K562 (cell line): ENCODE data around the gene HTR6. TPM values are rescaled to one million over a fixed set of nuclear protein-coding genes. Genes with fewer than 3 reads are reported as not detected.

ENCODE experiments used
- ATAC-seq: fragments of 200-7000 bp; cut with Tn5 transposase; 3 replicates; pipeline ENCODE4 v1.9.1; 2020; ENCODE audit warnings: moderate library complexity
- BruUV-seq: library from RNA; stranded (reverse); fragments of 400-500 nt; replicated peaks from 2 replicates; lab custom pipeline; 2021; lab: Mats Ljungman, UMichigan
- CTCF ChIA-PET: fragments of 300-600 bp; formaldehyde crosslinking; extraction: SDS; loops from one replicate; lab custom pipeline; 2021; ENCODE audit warnings: low intra/inter-chr PET ratio; lab: Yijun Ruan, JAX
- POLR2A ChIA-PET: fragments of 300-600, 350-650 bp; sonication (Branson Sonifier 250); formaldehyde crosslinking; extraction: SDS; loops from one replicate; lab custom pipeline; 2021; ENCODE audit warnings: antibody characterized with exemption, inconsistent platforms; lab: Yijun Ruan, JAX
- DNase-seq, 4 experiments: peaks; one replicate each; pipeline versions ENCODE4 v3.0.0 to v3.0.0-alpha.2; 2011 to 2018; ENCODE audit warnings: low spot score in 3 of 4, mixed read lengths in 3 of 4; ENCODE audit errors: extremely low read depth in 1 of 4
- FAIRE-seq: peaks from 2 replicates; lab custom pipeline; 2011; peaks lifted over from hg19 to GRCh38; lab: Jason Lieb, UNC
- H2AFZ ChIP-seq: 2 replicates; pipeline ENCODE4 v1.6.0; 2011; ENCODE audit warnings: low read depth, low read length, control low read depth, inconsistent platforms
- H3K27ac ChIP-seq: fragments of 200-600 bp; 3 replicates; pipeline ENCODE4 v1.8.0; 2011; ENCODE audit warnings: low read depth, mild to moderate bottlenecking, control low read depth, inconsistent platforms, low read length, moderate library complexity, mixed read lengths; ENCODE audit errors: extremely low read depth
- H3K27me3 ChIP-seq, 2 experiments: fragments of 300-600 bp in 1 of 2; 2 replicates in 1 of 2; 3 replicates in 1 of 2; pipeline versions ENCODE4 v1.6.0 to v1.8.0; 2011; ENCODE audit warnings: inconsistent platforms in 2 of 2, low read length in 2 of 2, mild to moderate bottlenecking in 1 of 2, mixed read lengths in 1 of 2, moderate library complexity in 1 of 2; ENCODE audit not compliant: control insufficient read depth in 2 of 2, insufficient read depth in 2 of 2
- H3K36me3 ChIP-seq: fragments of 300-600 bp; 3 replicates; pipeline ENCODE4 v1.8.0; 2011; ENCODE audit warnings: mild to moderate bottlenecking, low read length, inconsistent platforms; ENCODE audit not compliant: control insufficient read depth, insufficient read depth
- H3K4me1 ChIP-seq, 2 experiments: fragments of 200-600 bp in 1 of 2; replicated peaks in 1 of 2; 2 replicates in 1 of 2; 3 replicates in 1 of 2; pipeline versions ENCODE4 v1.5.1 to v1.8.0; 2011; ENCODE audit warnings: inconsistent platforms in 2 of 2, low read length in 2 of 2, mild to moderate bottlenecking in 1 of 2, mixed read lengths in 1 of 2, moderate library complexity in 1 of 2; ENCODE audit not compliant: control insufficient read depth in 2 of 2, insufficient read depth in 2 of 2
- H3K4me2 ChIP-seq: 2 replicates; pipeline ENCODE4 v1.6.1; 2011; ENCODE audit warnings: low read length, control low read depth, inconsistent platforms, mixed read lengths; ENCODE audit not compliant: insufficient read depth
- H3K4me3 ChIP-seq: fragments of 200-600 bp; sonication (generic), shearing (Covaris generic); 2 replicates; pipeline ENCODE4 v1.5.1; 2016; ENCODE audit warnings: control low read depth, inconsistent platforms
- H3K79me2 ChIP-seq: fragments of 200-600 bp; 3 replicates; pipeline ENCODE4 v1.8.0; 2011; ENCODE audit warnings: low read length, inconsistent platforms; ENCODE audit not compliant: control insufficient read depth, insufficient read depth
- H3K9ac ChIP-seq, 2 experiments: 2 replicates each; pipeline versions ENCODE4 v1.6.0 to v1.6.1; 2011; ENCODE audit warnings: low read depth in 2 of 2, low read length in 2 of 2, control low read depth in 1 of 2, inconsistent platforms in 1 of 2, mild to moderate bottlenecking in 1 of 2, mixed read lengths in 1 of 2; ENCODE audit not compliant: insufficient read depth in 1 of 2
- H3K9me1 ChIP-seq: one replicate; pipeline ENCODE4 v1.6.0; 2011; ENCODE audit warnings: inconsistent platforms, mild to moderate bottlenecking, low read length, moderate library complexity; ENCODE audit not compliant: control insufficient read depth, insufficient read depth
- H3K9me3 ChIP-seq: replicated peaks from 2 replicates; pipeline ENCODE4 v1.5.1; 2011; ENCODE audit warnings: low read depth, low read length, inconsistent platforms; ENCODE audit not compliant: control insufficient read depth, insufficient read depth
- H4K20me1 ChIP-seq: replicated peaks from 2 replicates; pipeline ENCODE4 v1.6.1; 2011; ENCODE audit warnings: low read length, inconsistent platforms, mixed read lengths; ENCODE audit not compliant: control insufficient read depth, insufficient read depth
- ATF7 ChIP-seq: fragments of 450-650 bp; IDR thresholded peaks from 2 replicates; pipeline ENCODE4 v1.7.1; 2014; ENCODE audit warnings: mild to moderate bottlenecking, moderate library complexity
- BCL6 ChIP-seq: fragments of 250-450 bp; sonication (Bioruptor Pico); IDR thresholded peaks from 2 replicates; pipeline ENCODE4 v1.4.0; 2020
- CXXC5 ChIP-seq: fragments of 250-450 bp; sonication (Bioruptor Pico); IDR thresholded peaks from 2 replicates; pipeline ENCODE4 v1.8.0; 2022; ENCODE audit warnings: inconsistent platforms, mild to moderate bottlenecking, moderate library complexity
- DIDO1 ChIP-seq: fragments of 450-650 bp; IDR thresholded peaks from 2 replicates; pipeline ENCODE4 v1.6.1; 2016; ENCODE audit warnings: low read depth, missing biosample characterization, missing genetic modification characterization
- EGR1 ChIP-seq: fragments of 450-650 bp; conservative IDR thresholded peaks from 2 replicates; pipeline ENCODE4 v1.6.1; 2017; ENCODE audit warnings: mild to moderate bottlenecking
- HMGN3 ChIP-seq: IDR thresholded peaks from 2 replicates; pipeline ENCODE4 v1.6.1; 2011; ENCODE audit warnings: borderline replicate concordance, low read depth, mild to moderate bottlenecking, mixed read lengths, low read length; ENCODE audit not compliant: insufficient read length; ENCODE audit errors: extremely low read depth
- HNRNPLL ChIP-seq: fragments of 200-400 bp; formaldehyde crosslinking; IDR thresholded peaks from 2 replicates; pipeline ENCODE4 v1.6.1; 2017; ENCODE audit warnings: low read length, low read depth, mild to moderate bottlenecking; ENCODE audit not compliant: poor library complexity, severe bottlenecking
- MTA2 ChIP-seq: fragments of 450-650 bp; IDR thresholded peaks from 2 replicates; pipeline ENCODE4 v1.6.1; 2016; ENCODE audit warnings: low read depth
- SIN3B ChIP-seq: fragments of 450-650 bp; IDR thresholded peaks from 2 replicates; pipeline ENCODE4 v1.6.1; 2017; ENCODE audit warnings: low read depth, mild to moderate bottlenecking, moderate library complexity
- STAG1 ChIP-seq: sonication (generic); formaldehyde crosslinking; IDR thresholded peaks from 2 replicates; pipeline ENCODE4 v1.5.0; 2020; ENCODE audit warnings: missing genetic modification reagents, borderline replicate concordance
- ZBTB7A ChIP-seq: IDR thresholded peaks from 2 replicates; pipeline ENCODE4 v1.6.1; 2011; ENCODE audit warnings: low read depth, mild to moderate bottlenecking, low read length, moderate library complexity, borderline replicate concordance; ENCODE audit not compliant: control insufficient read depth
- ZNF507 ChIP-seq: conservative IDR thresholded peaks from 2 replicates; pipeline ENCODE4 v1.6.1; 2017; ENCODE audit warnings: missing genetic modification characterization, missing compliant biosample characterization
- ZNF668 ChIP-seq: fragments of 250-450 bp; sonication (Bioruptor Pico); IDR thresholded peaks from 2 replicates; pipeline ENCODE4 v1.8.0; 2022; ENCODE audit warnings: mild to moderate bottlenecking, inconsistent platforms
- WGBS: fragments of 100-300 bp; shearing (Covaris generic); methylation state at CpG from one replicate; pipeline ENCODE4 v1.1.6; 2016; ENCODE audit warnings: low coverage, mixed read lengths; ENCODE audit not compliant: insufficient coverage; ENCODE audit errors: missing lambda C conversion rate; 5-methylcytosine and 5-hydroxymethylcytosine counted together
- in situ Hi-C: fragments of 300-500 bp; cut with MboI; formaldehyde crosslinking; loops from 4 replicates; pipeline ENCODE4 v1.15.0; 2018; ENCODE audit warnings: inconsistent platforms, mixed read lengths
- intact Hi-C: fragments of 100-400 bp; cut with micrococcal nuclease; formaldehyde crosslinking; loops from 2 replicates; pipeline ENCODE4 v1.14.2; 2022
- polyA plus RNA-seq, 8 experiments: library from polyadenylated mRNA; depleted of rRNA in 4 of 8; stranded (reverse) in 5 of 8; unstranded in 3 of 8; fragments of >200 nt; fragmentation: Nextera tagmentation in 2 of 8; fragmentation: Illumina TruSeq in 1 of 8; extraction: Ambion mirVana in 2 of 8; extraction: Trizol in 1 of 8; gene quantifications; 2 replicates each; pipeline versions ENCODE4 v1.2.1 to v1.2.3, GENCODE V29; 2011 to 2014; ENCODE audit warnings: inconsistent platforms in 1 of 8, missing spikeins in 1 of 8
- total RNA-seq, 7 experiments: library from RNA; depleted of rRNA in 6 of 7; stranded (reverse); fragments of >200 nt in 6 of 7; fragmentation: Illumina TruSeq in 2 of 7; extraction: Trizol in 2 of 7; gene quantifications; 2 replicates each; pipeline versions ENCODE4 v1.2.1 to v1.2.3, GENCODE V29; 2011 to 2021; ENCODE audit warnings: low replicate concordance in 1 of 7

The HTR6 gene
- total and polyA plus RNA-seq, 9 of the 15 experiments (the other 6 are each of a cell fraction or from before 2014, with no cell fraction given), result not detected

DNA sequence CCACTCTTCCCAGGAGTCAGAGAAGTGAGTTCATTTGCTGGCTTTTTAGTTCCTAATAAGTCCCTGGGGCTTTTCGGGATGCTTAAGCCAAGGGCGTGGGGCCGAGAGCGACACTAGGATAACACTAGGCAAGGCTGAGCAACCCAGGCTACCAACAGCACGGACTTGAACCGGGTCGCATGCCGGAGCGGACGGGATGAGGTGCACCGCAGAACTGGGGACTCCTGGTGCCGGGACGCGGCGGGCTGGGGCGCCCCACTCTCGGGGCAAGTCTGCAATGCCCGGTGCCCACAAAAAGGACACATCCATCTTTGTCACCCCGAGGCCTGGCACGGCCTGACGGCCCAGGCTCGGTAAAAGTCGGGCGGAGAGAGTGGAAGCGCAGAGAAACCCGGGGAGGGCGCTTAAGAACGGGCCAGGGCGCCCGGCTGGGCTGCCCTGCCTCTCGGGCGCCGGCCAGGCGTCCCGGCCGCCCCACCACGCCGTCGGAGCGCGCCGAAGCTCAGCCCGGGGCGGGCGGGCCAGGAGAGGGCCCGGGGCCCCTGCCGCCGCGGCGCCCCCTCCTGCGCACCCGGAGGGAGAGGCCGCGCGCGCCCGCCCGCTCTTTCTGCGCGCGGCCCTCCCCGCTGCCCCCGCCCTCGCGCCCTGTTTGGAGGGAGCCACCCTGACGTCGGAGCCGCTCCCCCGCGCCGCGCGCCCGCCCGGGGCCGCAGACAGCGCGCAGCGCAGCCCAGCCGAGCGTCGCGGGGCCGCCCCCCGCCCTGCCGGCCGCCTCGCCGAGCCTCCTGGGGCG, 20.9 kb upstream of the HTR6 start, which contains the start of gene NBL1 (continued):
- TF ChIP-seq HMGN3, result no peak
- no peak for TF ChIP-seq HNRNPLL
- TF ChIP-seq CXXC5 (CRISPR knock-in tag), result peak; percentile 43
- TF ChIP-seq ATF7, result no peak
- TF ChIP-seq EGR1, result no peak

DNA sequence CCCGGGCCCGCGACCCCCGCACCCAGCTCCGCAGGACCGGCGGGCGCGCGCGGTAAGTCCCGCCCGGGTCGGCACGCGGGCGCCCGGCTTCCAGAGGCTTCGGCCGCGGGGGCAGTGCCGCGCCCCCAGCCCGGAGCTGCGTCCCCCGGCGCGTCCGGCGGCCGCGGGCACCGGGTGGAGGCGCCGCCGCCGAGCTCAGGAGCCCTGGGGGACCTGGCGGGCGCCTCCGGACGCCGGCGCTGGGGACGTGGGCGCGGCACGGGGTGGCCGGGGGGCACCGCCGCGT, 20.3 kb upstream of the HTR6 start:
- no peak overlapping the region for H3K27ac ChIP-seq
- H2AFZ ChIP-seq, result no peak overlapping the region
- FAIRE-seq, result no peak
- H3K9ac ChIP-seq, result peak overlapping the region in 1 of 2 experiments; percentile 85; a peak in 2 of 4 replicates
- H3K79me2 ChIP-seq, result no peaks in the 10 kb centered on the region
- in situ Hi-C loops, result no loop called here
- H3K4me1 ChIP-seq, result peaks cover 0 to 36% of the 10 kb centered on the region in 2 experiments; a peak in 3 of 5 replicates
- WGBS, result 10% methylated on average over 22 of the region's 51 CpGs
- POLR2A ChIA-PET, result no interaction called here
- peak overlapping the region; percentile 34; the same call in 1 of the 2 replicates for H3K4me3 ChIP-seq
- peaks cover 3% of the 10 kb centered on the region; the same call in 1 of the 2 replicates for H4K20me1 ChIP-seq
- no peaks in the 10 kb centered on the region for H3K9me1 ChIP-seq
- no peak for TF ChIP-seq MTA2
- no peak for TF ChIP-seq SIN3B
- TF ChIP-seq STAG1 (CRISPR knock-in tag), result no peak
- TF ChIP-seq BCL6 (CRISPR knock-in tag), result no peak
- TF ChIP-seq ZNF668 (CRISPR knock-in tag), result no peak
- TF ChIP-seq ZNF507 (tag), result no peak
- 0 out of 2 replicates have a peak, but pooled peaks have one; percentile 36 for TF ChIP-seq ZBTB7A
- TF ChIP-seq DIDO1 (tag), result no peak
- TF ChIP-seq, all 486 proteins: peak for 1
- DNase-seq (peak in 1 of 4 experiments; percentile 43), ATAC-seq (no peak)
- Histone ChIP-seq H3K27me3 (peaks cover 16 to 39% of the 10 kb centered on the region in 2 experiments; a peak in 4 of 5 replicates), H3K4me2 (peak overlapping the region; percentile 54; the same call in 1 of the 2 replicates), H3K36me3 (no peaks in the 10 kb centered on the region), H3K9me3 (no peaks in the 10 kb centered on the region)
- CTCF ChIA-PET, result no interaction called here
- intact Hi-C loops, result loop anchor here (10.0 kb wide), 1 partner anchor 180 kb away; no protein-coding TSS in a partner anchor
- BruUV-seq, result no TSS peak
